Progenitor cell of endocrine pancreas (in vitro differentiated cells): ENCODE measurements around the gene NEU3. TPM values are rescaled to one million over a fixed set of nuclear protein-coding genes. Genes with fewer than 3 reads are reported as not detected.

Experiments
- DNase-seq: peaks from one replicate; pipeline ENCODE4 v3.0.0; 2021; ENCODE audit warnings: low spot score; ENCODE audit not compliant: unreplicated experiment
- H3K27ac Mint-ChIP-seq: 2 replicates; pipeline ENCODE4 v1.8.0; 2021; ENCODE audit warnings: mild to moderate bottlenecking, moderate library complexity, mixed read lengths
- H3K27me3 Mint-ChIP-seq: 2 replicates; pipeline ENCODE4 v1.8.0; 2021; ENCODE audit warnings: mixed read lengths
- H3K36me3 Mint-ChIP-seq: 2 replicates; pipeline ENCODE4 v1.8.0; 2022; ENCODE audit warnings: mixed read lengths; ENCODE audit not compliant: insufficient read depth
- H3K4me1 Mint-ChIP-seq: 2 replicates; pipeline ENCODE4 v1.8.0; 2021; ENCODE audit warnings: low read depth, mixed read lengths
- H3K4me3 Mint-ChIP-seq: 2 replicates; pipeline ENCODE4 v1.8.0; 2021; ENCODE audit warnings: low read depth, mild to moderate bottlenecking, moderate library complexity, mixed read lengths
- H3K9me3 Mint-ChIP-seq: 2 replicates; pipeline ENCODE4 v1.8.0; 2021; ENCODE audit warnings: low read depth, mixed read lengths
- total RNA-seq: library from RNA; stranded (reverse); gene quantifications from 2 replicates; pipeline ENCODE4 v1.2.1, GENCODE V29; 2021
- TF ChIP-seq, protein P1 (sequence below): fragments of 200-600 bp; sonication (generic); IDR thresholded peaks from one replicate; pipeline ENCODE4 v1.5.0; 2021; ENCODE audit warnings: antibody characterized with exemption, mild to moderate bottlenecking; ENCODE audit not compliant: unreplicated experiment

The NEU3 gene
- total RNA-seq, 1 donor from 2014 or later: 11.2 TPM

DNA sequence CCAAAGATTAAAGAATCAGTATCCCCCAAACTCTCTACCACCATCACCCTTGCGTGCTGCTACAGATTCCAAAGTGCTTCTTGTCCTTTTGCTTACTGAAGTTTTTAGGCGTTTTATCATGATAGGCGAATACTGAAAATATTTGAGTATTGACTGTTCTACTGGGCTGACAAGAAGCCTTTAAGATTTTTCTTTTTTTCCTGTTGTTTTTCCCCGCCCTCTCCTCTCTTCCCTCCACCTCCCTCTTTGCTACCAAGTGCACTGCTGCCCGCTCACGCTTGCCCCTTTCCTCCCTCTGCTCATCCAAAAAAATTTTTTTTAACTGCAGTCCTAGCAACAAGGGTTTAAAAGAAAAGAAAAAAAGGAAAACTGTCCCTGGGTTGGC, 39.0 kb upstream of the NEU3 start:
- no peaks in the 10 kb centered on the region for H3K27me3 Mint-ChIP-seq
- peaks cover 21% of the 10 kb centered on the region for H3K4me1 Mint-ChIP-seq
- no peaks in the 10 kb centered on the region for H3K9me3 Mint-ChIP-seq
- H3K4me3 Mint-ChIP-seq: peak overlapping the region; percentile 95
- H3K27ac Mint-ChIP-seq: peak overlapping the region; percentile 98
- H3K36me3 Mint-ChIP-seq: peaks cover 6% of the 10 kb centered on the region
- no peak for DNase-seq
- TF ChIP-seq, protein P1, sequence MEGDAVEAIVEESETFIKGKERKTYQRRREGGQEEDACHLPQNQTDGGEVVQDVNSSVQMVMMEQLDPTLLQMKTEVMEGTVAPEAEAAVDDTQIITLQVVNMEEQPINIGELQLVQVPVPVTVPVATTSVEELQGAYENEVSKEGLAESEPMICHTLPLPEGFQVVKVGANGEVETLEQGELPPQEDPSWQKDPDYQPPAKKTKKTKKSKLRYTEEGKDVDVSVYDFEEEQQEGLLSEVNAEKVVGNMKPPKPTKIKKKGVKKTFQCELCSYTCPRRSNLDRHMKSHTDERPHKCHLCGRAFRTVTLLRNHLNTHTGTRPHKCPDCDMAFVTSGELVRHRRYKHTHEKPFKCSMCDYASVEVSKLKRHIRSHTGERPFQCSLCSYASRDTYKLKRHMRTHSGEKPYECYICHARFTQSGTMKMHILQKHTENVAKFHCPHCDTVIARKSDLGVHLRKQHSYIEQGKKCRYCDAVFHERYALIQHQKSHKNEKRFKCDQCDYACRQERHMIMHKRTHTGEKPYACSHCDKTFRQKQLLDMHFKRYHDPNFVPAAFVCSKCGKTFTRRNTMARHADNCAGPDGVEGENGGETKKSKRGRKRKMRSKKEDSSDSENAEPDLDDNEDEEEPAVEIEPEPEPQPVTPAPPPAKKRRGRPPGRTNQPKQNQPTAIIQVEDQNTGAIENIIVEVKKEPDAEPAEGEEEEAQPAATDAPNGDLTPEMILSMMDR: no peak

- TF ChIP-seq, protein P1: no peak
- Mint-ChIP-seq H3K27me3 (no peaks in the 10 kb centered on the region), H3K4me1 (peaks cover 21% of the 10 kb centered on the region), H3K36me3 (peaks cover 7% of the 10 kb centered on the region), H3K4me3 (peak overlapping the region; percentile 95), H3K27ac (peak overlapping the region; percentile 98), H3K9me3 (no peaks in the 10 kb centered on the region)
- DNase-seq: no peak
Measured at GRCh38 chr11:74950374-74950969, 38.3 kb upstream of the NEU3 start.

DNA sequence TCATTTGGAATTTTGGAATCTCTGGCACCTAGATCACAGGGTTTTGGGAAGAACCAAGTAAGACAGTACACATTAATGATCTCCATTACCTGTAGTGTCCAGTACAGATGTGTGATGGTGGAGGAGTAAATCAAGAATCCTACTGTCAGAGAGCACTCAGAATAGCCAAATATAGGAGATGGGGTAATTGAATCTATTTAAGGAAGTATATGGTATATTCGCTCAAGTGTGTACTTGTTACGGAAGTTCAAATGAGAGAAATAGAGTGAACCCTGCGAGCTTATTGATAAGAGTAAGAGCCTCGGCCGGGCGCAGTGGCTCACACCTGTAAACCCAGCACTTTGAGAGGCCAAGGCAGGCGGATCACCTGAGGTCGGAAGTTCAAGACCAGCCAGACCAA, 37.5 kb upstream of the NEU3 start:
- H3K4me3 Mint-ChIP-seq: peak overlapping the region; percentile 95
- peaks cover 7% of the 10 kb centered on the region for H3K36me3 Mint-ChIP-seq

DNA sequence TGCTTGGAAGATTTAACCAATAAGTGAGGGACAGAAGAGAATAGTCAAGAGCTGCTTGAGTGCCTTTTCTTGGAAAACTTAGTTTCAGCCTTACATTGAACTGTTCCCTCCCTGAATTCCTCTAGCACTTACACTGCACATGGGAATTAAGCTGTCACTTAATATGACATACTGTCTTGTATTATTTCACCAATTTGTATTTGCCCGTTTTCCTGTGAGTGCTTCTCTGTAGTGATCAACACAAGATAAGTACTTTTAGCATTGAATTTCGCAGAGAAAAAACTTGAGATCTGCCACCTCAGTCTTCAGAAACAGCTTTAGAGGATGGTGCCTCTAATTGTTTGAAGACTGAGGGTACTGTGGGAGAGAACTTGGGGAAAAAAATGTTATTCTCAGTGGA, 36.0 kb upstream of the NEU3 start:
- Mint-ChIP-seq H3K36me3 (peaks cover 9% of the 10 kb centered on the region), H3K27me3 (no peaks in the 10 kb centered on the region), H3K9me3 (no peaks in the 10 kb centered on the region), H3K4me1 (peaks cover 21% of the 10 kb centered on the region), H3K27ac (no peak overlapping the region), H3K4me3 (no peak overlapping the region)
- no peak for DNase-seq
- TF ChIP-seq, protein P1: no peak

More for the DNA sequence above, 37.5 kb upstream of the NEU3 start:
- Mint-ChIP-seq H3K27ac (no peak overlapping the region), H3K9me3 (no peaks in the 10 kb centered on the region), H3K4me1 (peaks cover 21% of the 10 kb centered on the region), H3K27me3 (no peaks in the 10 kb centered on the region)
- no peak for DNase-seq
- TF ChIP-seq, protein P1: no peak

GRCh38 chr11:74953451-74953850, 35.3 kb upstream of the NEU3 start:
- H3K36me3 Mint-ChIP-seq: peaks cover 9% of the 10 kb centered on the region
- no peak overlapping the region for H3K4me3 Mint-ChIP-seq
- H3K27me3 Mint-ChIP-seq: no peaks in the 10 kb centered on the region
- no peaks in the 10 kb centered on the region for H3K9me3 Mint-ChIP-seq
- DNase-seq: no peak
- TF ChIP-seq, protein P1: no peak
- H3K27ac Mint-ChIP-seq: no peak overlapping the region
- H3K4me1 Mint-ChIP-seq: peaks cover 19% of the 10 kb centered on the region
